ENCODE measurements around the gene ANKRD22.

Gene ANKRD22

DNA sequence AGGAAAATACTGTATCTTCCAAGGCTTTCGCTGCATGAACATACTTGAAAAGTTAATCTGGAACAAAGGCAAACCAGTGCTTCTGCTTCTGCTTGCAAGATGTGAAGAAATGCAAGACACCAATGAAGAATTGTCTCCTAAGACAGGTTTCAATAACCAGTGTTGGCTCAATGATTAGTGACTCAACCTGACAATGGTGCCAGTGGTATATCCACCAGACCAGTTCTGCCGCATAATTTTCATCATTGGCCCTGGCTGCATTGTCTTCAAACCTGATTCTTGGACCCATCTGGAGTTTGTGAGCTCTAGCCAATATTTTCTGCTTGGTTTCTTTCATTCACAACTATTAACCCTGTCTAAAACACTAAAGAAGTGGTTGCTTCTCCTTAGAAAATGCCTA is 14.8 kb upstream of the ANKRD22 start:
- TF ChIP-seq ISL1 (CRISPR knock-in tag; IDR thresholded peaks at IDR 0.05) (no peak), OSR1 (CRISPR knock-in tag; IDR thresholded peaks at IDR 0.05) (no peak), ZFP3 (CRISPR knock-in tag; IDR thresholded peaks at IDR 0.05) (no peak), ZFP30 (CRISPR knock-in tag; IDR thresholded peaks at IDR 0.05) (no peak), RARB (CRISPR knock-in tag; IDR thresholded peaks at IDR 0.05) (no peak), SNAI2 (CRISPR knock-in tag; IDR thresholded peaks at IDR 0.05) (no peak), TSHZ2 (CRISPR knock-in tag; IDR thresholded peaks at IDR 0.05) (no peak), CREB5 (CRISPR knock-in tag; IDR thresholded peaks at IDR 0.05; ENCODE audit: low read depth) (no peak), ZC3H10 (CRISPR knock-in tag; IDR thresholded peaks at IDR 0.05) (no peak), GLIS3 (CRISPR knock-in tag; IDR thresholded peaks at IDR 0.05) (no peak), ESRRG (CRISPR knock-in tag; IDR thresholded peaks at IDR 0.05) (no peak), BACH2 (CRISPR knock-in tag; IDR thresholded peaks at IDR 0.05; ENCODE audit: borderline replicate concordance) (no peak), POU6F1 (CRISPR knock-in tag; IDR thresholded peaks at IDR 0.05; ENCODE audit: borderline replicate concordance, low read depth) (no peak), ZNF70 (CRISPR knock-in tag; IDR thresholded peaks at IDR 0.05) (no peak)
- no peak for ATAC-seq

DNA sequence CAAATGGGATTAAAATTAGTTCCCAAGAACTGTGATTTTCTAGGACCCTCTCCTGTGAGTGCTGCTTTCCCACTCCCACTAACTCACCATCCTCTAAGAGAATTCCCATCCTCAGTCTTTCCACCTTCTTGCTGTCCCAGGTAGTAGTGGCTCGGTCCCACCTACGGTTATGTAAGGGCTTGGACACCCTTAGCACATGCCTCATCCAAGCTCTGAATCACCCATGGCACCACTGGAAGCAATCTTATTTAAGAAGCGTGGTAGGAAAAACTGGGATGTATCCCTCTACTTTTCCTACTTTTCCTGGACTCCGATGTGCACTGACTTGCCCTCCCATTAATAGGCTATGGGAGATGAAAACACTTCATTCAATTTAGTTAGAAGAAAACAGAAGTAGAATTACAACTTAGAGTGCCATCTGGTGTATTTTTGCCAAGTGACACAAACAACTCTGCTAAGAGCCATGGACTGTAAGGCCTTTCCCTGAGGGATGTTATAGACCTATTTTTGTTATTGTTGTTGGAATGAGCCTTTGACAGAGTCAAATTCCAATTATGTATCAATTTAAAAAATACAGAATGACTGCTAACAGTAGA is 13.7 kb upstream of the ANKRD22 start:
- TF ChIP-seq BACH2 (CRISPR knock-in tag; IDR thresholded peaks at IDR 0.05; ENCODE audit: borderline replicate concordance): no peak
- peak; percentile 72 for ATAC-seq

DNA sequence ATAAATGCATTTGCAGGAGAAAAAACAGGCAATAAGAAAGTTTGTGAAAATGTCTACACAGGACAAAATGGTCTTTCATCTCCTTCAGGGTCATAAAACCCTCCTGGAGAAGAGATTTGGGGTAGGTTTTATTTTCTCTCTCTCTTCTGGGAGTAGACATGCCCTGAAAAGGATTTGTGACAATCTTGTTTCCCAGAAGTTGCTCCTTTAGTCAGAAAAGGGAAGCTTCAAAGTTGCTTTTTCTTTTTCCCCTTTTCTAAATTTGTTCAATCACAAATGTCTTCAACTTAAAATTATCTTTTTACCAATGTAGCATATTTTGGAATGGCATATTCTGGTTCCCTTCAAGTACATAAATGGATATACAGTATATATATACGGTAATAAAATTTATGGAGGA is 9.4 kb upstream of the ANKRD22 start:
- TF ChIP-seq ZNF565 (CRISPR knock-in tag; conservative IDR thresholded peaks at IDR 0.05; ENCODE audit: low read depth) (no peak), GLIS3 (CRISPR knock-in tag; IDR thresholded peaks at IDR 0.05) (no peak), ZNF8 (CRISPR knock-in tag; IDR thresholded peaks at IDR 0.05) (no peak), TSHZ2 (CRISPR knock-in tag; IDR thresholded peaks at IDR 0.05) (no peak), TOX (CRISPR knock-in tag; IDR thresholded peaks at IDR 0.05; ENCODE audit: borderline replicate concordance) (no peak), ZC3H10 (CRISPR knock-in tag; IDR thresholded peaks at IDR 0.05) (no peak), ARNTL (CRISPR knock-in tag; IDR thresholded peaks at IDR 0.05; ENCODE audit: borderline replicate concordance, low read depth) (no peak), BACH2 (CRISPR knock-in tag; IDR thresholded peaks at IDR 0.05; ENCODE audit: borderline replicate concordance) (no peak), ZNF70 (CRISPR knock-in tag; IDR thresholded peaks at IDR 0.05) (no peak), CSRNP3 (CRISPR knock-in tag; IDR thresholded peaks at IDR 0.05) (no peak)
- TF ChIP-seq, protein P1, sequence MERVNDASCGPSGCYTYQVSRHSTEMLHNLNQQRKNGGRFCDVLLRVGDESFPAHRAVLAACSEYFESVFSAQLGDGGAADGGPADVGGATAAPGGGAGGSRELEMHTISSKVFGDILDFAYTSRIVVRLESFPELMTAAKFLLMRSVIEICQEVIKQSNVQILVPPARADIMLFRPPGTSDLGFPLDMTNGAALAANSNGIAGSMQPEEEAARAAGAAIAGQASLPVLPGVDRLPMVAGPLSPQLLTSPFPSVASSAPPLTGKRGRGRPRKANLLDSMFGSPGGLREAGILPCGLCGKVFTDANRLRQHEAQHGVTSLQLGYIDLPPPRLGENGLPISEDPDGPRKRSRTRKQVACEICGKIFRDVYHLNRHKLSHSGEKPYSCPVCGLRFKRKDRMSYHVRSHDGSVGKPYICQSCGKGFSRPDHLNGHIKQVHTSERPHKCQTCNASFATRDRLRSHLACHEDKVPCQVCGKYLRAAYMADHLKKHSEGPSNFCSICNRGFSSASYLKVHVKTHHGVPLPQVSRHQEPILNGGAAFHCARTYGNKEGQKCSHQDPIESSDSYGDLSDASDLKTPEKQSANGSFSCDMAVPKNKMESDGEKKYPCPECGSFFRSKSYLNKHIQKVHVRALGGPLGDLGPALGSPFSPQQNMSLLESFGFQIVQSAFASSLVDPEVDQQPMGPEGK (CRISPR knock-in tag; IDR thresholded peaks at IDR 0.05; ENCODE audit: borderline replicate concordance): no peak
- ATAC-seq: no peak

All from SK-N-SH treated with all-trans-retinoic acid at 6 μM for 48 hours (cell line).